Stimulated activated CD4-positive, alpha-beta T cell treated with anti-CD3 and anti-CD28 coated beads, Interleukin-1b, Interleukin-23, amount 100 ng/mL, for 48 hours (primary cell): Measurements from ENCODE around the gene PRKN.
"Not testable (repeated sequence)": the region's sequence is repeated elsewhere in the genome, so short reads cannot be mapped to it uniquely, and the experiment has no call there.

Source experiments
- DNase-seq: peaks from one replicate; pipeline ENCODE4 v3.0.0-alpha.2; 2020

Gene PRKN

DNA sequence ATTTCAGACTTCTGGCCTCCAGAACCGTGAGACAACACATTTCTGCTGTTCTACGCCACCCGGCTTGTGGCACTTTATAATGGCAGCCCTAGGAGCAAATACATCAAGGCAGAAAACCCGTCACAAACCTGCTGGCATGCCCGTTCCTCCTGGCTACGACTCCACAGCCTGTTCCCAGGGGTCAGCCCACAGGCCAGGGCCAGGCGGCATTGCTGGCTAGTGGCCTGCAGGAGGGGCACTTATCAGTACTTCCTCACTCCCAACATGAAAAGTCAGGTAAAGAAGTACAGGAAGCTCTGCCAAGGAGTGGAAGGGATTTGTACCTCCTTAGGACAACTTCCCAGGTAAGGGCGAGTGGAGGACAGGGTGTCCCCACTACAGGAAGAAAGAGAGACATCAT is 1230.6 kb downstream of the PRKN start:
- no peak for DNase-seq

- DNase-seq: not testable (repeated sequence)
Observed at GRCh38 chr6:161496271-161496670, 1231.3 kb downstream of the PRKN start.

DNA sequence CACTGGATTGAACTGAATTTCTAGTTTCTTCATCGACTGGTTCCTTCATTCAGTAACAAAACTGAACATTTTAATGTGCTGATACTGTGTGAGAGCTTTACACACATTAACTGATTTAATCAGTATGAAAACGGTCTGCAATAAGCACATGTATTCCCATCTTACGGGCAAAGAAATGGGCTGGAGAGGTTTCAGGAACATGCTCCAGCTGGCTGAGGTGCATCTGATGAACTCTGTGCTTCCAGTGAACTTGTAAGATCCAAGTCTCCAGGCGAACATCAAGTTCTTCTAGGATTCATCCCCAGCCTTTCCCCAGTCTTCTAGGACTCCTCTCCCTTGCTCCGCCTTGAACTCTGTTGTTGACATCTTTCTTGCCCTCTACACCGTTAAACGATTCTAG is 1233.0 kb downstream of the PRKN start:
- DNase-seq: no peak

DNA sequence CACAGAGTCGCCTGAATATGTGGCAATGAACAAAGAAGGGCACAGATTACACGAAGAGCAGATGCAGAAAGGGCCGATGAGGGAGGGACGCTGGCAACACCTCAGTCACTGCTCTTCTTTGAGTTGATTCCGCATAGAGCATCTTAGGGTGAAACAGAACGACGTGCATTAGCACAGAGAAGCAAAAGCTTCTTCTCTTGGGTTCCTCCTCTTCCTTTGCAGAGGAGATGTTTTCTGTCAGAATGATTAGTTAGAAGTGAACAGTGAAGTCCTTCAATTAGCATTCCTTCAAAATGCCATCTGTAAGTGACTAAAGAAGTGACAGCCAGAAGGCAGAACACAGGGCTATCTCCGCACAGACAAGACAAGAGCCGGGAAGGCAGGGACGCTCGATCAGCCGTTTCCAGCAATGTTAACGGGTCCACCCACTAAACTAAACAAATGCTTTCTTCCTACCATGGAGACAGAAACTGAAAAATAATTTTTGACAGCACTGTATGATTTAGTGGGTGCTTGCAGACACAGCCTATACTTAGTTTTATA is 1233.9 kb downstream of the PRKN start:
- DNase-seq: no peak

- no peak for DNase-seq
Observed at GRCh38 chr6:161489626-161490306, 1237.8 kb downstream of the PRKN start.

DNA sequence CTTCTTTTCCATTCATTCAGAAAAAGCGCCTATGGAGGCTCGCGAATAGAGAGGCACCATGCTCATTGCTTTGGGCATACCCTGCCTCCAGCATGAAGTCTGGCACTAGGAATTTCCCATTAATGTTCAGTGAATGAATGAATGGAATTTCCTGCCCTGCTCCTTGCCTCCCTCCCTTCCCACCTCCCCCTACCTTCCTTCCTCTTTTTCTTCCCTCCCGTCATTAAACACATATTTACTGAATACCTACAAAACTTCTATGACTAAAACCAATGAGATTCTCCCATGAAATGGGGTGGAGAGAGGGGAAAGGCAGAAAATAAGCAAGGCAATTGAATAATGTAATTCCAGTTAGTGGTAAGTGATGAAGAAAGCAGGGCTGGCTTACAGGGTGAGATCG is 1239.9 kb downstream of the PRKN start:
- no peak for DNase-seq

DNA sequence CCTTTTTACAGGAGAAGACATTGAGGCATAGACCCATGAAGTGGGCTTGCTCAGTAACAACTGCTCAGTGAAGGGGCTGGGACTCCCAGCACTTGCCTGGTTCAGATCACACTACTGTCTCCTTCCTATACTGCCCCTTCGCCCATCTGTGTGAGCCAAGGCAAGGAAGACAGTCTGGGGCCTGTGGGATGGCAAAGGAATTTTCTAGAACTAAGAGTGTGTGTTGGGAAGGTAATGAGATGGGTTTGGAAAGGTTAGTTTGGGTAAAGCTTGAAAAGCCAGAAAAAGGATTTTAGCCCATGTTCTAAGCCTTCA is 1240.4 kb downstream of the PRKN start:
- DNase-seq: no peak

- no peak for DNase-seq
Observed at GRCh38 chr6:161486361-161487216, 1241.0 kb downstream of the PRKN start.

- DNase-seq: no peak
Observed at GRCh38 chr6:161482517-161482858, 1245.1 kb downstream of the PRKN start.

GRCh38 chr6:161481786-161482516 is 1245.6 kb downstream of the PRKN start:
- no peak for DNase-seq

GRCh38 chr6:161480421-161481155 is 1247.0 kb downstream of the PRKN start:
- no peak for DNase-seq

DNA sequence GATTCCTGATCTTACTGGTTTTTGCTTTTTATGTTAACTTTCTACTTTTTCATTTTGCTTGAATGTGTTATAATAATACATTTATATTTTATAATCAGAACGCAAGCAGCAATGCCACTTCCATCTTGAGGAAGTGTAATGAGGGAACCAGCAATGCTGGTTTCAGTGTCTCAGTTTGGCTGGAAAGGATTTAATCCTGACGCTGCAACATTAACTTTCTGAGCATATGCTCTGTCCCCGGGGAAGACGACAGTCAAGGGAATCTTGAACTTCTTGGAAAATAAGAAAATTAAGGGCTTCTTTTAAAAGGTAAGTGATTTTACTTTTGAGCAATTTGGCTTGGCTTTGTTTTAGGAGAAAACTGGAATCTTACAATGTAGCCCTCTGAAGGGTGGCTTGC is 1248.2 kb downstream of the PRKN start:
- no peak for DNase-seq

DNA sequence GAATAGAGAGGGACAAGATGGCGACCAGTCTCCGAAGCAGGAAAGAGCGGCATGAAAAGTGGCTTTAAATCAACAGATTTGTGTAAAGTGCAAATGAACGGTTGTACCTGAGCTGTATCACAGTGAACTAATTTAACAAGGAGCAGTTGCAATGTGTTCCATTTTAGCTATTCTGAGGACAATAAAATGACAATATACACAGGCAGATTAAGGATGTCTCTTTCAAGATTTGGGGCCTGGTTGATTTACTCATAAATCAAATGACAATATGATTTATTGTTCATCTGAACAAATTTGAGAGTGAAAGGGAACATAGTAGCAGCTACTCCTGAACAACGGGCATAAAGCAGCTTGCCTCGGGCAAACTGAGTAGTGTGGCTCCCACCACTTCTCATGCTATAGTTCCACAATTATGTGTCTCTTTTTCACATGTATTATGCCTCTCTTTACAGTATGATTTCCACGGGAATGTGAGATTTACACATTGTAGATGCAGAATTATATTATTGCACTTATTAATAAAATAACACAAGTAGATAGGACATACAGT is 1249.6 kb downstream of the PRKN start:
- DNase-seq: no peak

DNA sequence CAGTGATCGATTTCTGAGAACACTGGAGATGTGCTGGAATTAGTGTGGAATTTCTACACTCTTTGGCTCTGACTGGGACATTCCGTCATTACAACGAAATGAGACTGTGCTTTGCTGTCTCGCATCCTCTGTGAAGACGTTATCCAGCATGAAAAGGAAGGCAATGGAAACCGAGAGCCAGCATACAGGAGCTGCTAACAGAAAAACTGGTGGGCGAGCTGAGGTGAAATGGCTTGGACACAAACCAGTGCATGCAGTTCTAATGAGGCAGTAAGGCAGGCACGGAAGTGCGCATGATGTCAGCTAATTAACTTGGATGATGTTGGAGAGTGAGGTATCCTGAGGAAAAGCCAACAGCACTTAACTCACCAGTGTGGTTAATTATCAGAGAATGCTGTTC is 1250.9 kb downstream of the PRKN start:
- DNase-seq: no peak

DNA sequence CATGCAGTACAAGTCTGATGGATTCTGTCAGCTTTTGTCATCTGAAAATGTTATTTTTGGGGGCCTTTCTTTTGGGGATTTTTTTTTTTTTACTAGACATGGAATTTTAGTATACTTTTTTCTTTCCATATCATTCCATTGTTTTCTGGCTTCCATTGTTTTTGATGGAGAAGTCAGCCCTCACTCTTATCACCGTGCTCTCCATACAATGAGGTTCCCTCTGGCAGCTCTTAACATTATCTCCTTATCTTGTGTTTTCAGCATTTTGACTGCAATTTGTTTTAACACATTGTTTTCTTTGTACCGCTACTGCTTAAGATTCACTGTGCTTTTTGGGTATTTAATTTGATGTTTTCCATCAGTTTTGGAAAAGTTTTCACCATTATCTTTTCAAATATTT is 1262.2 kb downstream of the PRKN start:
- no peak for DNase-seq

DNA sequence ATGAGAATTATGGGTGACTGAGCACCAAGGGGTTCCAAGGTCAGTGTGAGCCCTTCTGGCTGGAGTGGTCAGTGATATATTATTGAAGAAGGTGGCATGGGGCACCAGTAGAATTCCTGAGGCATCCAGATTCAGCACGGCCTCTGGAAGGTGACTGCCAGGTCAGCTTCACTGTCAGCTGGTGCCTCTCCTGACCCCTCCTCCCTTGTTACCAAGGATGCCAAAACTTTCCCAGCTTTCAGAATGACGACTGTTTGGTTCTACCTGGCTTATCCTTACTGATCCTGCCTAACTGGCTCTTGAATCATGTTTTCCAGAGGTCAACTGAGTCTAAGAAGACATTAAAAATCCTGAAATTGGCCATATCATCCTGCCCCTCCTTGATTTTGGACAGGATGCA is 1264.5 kb downstream of the PRKN start:
- DNase-seq: no peak

DNA sequence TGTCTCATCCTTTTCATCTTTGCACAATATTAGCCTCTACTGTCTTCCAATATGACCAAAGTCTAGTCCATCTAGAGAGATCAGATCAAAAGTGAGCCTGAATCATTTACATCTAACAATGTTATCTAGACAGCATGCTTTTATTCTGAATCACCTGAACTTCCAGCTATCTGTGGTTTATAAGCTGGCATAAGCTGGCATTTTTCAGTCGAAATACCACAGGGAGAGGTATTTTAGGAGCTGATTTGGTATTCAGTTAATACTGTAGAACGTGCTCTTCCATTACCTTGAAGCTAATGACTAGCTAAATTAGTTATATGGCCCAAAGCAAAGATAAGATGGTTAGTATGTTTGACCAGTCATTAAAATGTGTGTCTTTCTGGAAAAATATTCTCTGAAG is 1265.4 kb downstream of the PRKN start:
- no peak for DNase-seq

DNA sequence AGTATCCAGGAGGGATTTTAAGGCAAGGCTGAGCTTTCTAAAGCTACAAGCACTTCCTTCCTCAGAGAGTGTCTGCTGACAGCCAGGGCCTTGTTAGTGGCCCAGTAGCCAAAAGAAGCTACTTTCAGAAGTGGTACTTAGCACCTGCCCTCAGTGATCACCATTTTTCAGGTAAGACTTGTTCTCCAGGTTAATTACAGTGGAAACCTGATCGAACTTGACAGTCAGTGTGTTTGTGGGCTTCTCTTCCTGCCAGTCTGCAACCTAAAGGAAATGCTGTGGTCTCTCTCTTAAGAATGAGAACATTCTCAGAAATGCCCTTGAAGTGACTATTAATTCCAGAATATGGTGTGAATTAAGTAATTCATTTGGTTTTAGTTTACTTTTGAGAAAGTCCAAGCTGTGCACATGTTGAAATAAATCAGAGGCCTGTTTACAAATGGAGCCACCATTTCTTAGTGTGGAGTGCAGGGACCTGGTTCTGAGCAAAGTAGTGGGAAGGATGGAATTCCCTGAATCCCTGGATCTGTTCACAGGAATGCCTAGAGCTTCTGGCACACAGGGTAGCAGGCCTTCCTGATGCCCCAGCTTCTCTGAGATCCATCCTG is 1268.5 kb downstream of the PRKN start:
- no peak for DNase-seq

DNA sequence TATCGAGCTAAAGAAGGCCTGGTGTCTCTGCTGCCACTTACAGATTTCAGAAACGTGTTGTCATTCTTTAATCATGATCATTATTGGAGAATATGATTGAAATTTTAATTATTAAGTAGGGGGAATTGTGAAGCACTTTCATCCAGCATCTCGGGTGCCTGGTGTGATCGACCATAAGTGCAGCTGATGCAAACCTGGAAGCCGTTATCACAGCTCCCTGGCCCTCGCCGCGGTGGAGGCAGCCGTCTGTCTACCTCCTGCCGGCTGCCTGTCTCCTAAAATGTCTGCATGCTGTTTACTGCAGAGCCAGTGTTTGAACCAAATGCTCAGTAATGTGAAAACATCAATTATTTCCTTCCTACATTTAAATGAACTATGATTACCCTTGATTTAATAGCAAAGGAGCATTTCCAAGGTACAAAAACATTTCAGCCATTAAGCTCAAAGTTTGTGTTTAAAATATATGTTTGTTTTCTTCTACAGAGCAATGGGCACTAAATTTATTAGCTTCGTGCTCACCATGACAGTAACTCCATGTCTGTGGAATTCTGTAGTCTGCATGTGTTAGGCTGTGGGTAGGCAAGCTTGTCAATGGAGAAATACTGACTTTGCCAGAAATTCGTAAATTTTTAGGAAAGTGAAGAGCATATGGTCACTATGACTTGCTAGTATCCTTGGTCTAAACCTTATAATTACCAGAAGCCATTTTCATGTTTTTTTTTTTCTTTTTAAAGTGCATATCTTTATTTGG is 1269.2 kb downstream of the PRKN start:
- no peak for DNase-seq

DNA sequence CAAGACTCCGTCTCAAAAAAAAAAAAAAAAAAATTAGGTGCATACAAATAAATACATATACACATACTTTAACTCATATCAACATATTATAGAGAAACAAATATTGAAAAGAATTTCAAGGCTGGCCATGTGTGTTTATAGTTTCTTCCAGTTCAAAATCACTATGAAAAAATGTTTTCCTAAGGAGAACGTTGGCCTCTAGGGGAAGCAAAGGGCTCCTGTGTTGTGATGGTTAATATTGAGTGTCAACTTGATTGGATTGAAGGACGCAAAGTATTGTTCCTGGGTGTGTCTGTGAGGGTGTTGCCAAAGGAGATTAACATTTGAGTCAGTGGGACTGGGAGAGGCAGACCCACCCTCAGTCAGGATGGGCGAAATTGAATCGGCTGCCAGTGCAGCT is 1271.7 kb downstream of the PRKN start:
- no peak for DNase-seq

DNA sequence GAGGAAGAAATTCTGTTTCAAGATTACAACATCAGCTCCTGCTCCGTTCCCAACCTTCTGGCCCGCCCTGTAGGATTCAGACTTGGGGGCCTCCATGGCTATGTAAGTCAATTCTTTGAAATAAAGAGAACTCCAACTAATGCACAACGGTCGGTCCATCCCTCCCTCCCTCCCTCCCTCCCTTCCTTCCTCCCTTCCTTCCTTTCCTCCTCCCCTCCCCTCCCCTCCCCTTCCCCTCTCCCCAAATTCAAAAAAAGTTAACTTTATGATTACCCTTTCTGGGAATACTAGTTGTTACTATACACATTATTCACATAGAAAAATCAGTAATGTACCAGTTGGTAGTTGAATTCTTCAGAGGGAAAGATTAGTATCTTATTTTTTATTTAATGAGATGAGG is 1274.0 kb downstream of the PRKN start:
- DNase-seq: no peak

DNA sequence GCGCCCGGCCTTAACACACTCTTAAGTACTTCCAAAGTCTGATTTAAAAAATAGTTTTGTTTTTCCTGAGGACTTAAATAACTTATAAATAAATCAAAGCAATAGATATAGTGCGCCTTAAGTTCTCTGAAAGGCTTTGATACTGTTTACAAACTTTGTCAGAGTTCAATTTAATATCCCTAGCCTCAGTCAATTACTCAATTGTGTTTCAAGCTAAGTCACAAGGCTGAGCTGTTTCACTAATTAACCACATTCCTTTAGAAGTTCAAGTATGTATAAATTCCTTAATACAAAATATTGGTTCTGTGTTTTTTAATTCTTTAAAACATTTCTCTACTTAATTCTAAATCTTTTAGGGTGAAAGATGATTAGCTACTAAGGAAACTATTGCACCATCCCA is 1275.3 kb downstream of the PRKN start:
- DNase-seq: no peak
